GM18868 (cell line): ENCODE measurements around the gene TMEM225B.
"Not testable (repeated sequence)": the region's sequence is repeated elsewhere in the genome, so short reads cannot be mapped to it uniquely, and the experiment has no call there.

Experiments
- ATAC-seq: cut with Tn5 transposase; IDR thresholded peaks from one replicate; pipeline ENCODE4 v1.9.1; 2021; ENCODE audit warnings: mild to moderate bottlenecking, moderate library complexity; ENCODE audit not compliant: unreplicated experiment

The TMEM225B gene

GRCh38 chr7:99597762-99598501 lies at the start of gene TMEM225B:
Gene TMEM225B (plus strand): TSS chr7:99598267. CDS start chr7:99604389, 6,122 bp downstream.
- no peak for ATAC-seq

DNA sequence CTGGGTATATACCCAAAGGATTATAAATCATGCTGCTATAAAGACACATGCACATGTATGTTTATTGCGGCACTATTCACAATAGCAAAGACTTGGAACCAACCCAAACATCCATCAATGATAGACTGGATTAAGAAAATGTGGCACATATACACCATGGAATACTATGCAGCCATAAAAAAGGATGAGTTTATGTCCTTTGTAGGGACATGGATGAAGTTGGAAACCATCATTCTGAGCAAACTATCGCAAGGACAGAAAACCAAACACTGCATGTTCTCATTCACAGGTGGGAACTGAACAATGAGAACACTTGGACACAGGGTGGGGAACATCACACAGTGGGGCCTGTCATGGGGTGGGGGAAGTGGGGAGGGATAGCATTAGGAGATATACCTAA lies 48.5 kb upstream of the TMEM225B start:
- ATAC-seq = not testable (repeated sequence)

DNA sequence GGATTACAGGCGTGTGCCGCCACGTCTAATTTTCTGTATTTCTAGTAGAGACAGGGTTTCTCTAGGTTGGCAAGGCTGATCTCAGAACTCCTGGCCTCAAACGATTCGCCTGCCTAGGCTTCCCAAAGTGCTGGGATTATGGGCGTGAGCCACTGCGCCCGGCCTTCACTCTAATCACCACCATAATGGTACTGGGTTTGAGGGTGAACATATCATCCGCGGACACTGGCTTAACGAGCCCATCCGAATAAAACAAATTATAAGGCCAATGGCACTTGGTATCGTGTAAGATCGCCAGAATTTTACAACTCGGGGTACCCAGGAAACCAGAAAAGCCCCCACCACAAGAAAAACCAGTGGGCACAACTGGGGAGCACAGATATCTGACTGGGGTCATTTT lies 46.7 kb upstream of the TMEM225B start:
- ATAC-seq = no peak

GRCh38 chr7:99551767-99552463 lies 46.2 kb upstream of the TMEM225B start, which contains the start of gene FAM200A:
Gene FAM200A (minus strand): TSS chr7:99552114. CDS start chr7:99548407, 3,707 bp downstream.
- ATAC-seq = peak; percentile 98

GRCh38 chr7:99553039-99553438 lies 45.0 kb upstream of the TMEM225B start:
- ATAC-seq = no peak

- ATAC-seq = no peak
Measured at GRCh38 chr7:99554939-99555338, 43.1 kb upstream of the TMEM225B start.

GRCh38 chr7:99557196-99557607 lies 40.9 kb upstream of the TMEM225B start:
- no peak for ATAC-seq

GRCh38 chr7:99557940-99558305 lies 40.1 kb upstream of the TMEM225B start:
- peak; percentile 41 for ATAC-seq

DNA sequence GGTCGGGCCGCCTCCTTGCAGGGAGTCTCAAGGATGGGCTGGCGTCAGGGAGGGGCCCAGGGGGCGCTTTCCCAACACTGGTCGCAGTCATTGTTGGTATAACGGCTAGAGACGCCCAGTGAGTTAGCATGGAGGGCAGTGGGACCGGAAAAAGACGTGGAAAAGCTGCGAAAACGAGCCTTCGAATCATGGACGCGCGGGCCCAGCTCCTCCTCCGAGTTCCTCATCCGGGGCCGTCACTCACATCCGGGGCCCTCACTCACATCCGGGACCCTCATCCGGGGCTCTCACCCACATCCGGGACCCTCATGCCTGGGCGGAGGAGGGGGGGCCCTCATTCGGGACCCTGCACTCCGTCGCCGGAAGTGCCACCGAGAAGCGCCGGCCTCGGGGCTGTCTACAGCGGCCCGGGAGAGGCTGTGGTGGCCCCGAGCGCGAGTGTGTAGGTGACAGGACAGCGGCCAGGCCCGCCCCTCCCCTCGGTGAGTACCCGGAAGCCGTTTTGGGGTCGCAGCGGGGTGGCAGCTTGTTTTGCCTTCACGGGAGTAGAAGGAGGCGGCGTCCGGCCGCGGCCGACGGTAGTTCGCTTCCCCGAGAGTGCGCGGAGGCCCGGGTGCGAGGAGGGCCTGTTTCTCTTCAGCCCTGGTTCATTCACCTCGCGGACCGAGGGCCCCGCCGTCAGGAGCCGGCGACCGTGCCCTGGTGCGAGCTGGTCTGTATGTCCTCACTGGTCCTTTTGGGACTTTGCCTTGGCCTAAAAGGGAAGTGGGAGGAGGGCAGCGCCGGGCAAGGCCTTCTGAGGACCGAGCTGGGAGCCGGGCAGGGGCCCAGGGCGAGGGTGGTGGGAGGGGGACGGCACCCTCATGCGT lies 39.5 kb upstream of the TMEM225B start, which contains the start of gene ZNF655:
Gene ZNF655, plus strand, starts transcription at position 337 of the 869 bp plus-strand sequence. CDS start 1,918 bp downstream, outside the sequence.
- ATAC-seq = peak; percentile 89

GRCh38 chr7:99559175-99559915 lies 38.7 kb upstream of the TMEM225B start:
- ATAC-seq = no peak

DNA sequence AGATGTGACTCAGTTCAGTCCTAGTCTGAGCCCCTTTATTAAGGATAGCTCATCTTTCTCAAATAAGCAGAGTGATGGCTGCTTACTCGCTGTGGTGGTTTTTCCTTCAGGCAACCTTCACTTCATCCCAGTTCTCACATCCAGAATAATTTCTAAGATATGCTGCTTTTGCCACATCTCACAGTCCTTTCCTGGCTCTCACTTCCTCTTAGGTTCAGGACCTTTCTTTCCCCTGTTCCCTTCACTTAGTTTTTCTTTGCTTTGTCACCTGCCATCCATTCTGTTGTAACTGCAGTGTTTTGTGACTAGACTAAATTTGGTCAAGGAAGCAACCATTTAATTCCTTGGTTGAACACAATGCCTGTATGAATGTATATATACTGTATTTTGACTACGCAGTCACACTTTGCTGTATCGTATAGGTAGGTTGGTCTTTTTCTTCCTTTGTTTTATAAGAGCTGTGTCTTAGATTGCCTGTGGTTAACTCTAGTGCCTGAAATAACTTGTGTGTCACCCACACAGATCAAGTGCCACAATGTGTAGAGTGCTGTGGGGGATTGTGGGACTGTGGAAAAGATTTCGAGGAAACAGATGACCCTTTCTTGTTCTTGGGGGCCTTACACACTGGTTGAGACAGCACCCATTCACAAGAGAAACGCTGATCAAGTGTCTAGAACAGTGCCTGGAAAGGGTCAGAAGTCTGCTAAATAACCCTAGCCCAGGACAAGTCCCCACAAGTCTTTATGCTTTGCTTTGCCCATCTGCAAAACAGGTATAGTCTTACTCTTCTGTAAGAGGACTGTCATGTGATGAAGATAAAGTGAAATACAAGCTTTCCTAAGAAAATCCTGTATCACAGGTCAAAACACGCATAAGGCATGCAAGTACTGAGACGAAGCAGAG lies 37.0 kb upstream of the TMEM225B start:
- no peak for ATAC-seq

DNA sequence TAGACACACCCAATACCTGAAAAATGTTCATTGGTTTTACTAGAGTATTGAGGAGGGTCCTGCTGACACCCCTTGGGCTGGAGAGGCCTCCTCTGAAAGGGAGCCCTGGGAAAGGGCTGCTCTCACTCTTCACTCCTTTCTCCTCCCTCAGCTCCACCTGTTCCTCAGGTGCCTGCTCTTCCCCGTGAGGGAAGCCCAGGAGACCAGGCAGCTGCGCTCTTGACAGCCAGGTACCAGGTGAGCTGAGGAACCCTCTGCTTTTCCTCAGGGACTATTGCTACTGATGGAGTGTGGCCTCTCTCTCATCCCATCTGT lies 36.4 kb upstream of the TMEM225B start:
- ATAC-seq = no peak

DNA sequence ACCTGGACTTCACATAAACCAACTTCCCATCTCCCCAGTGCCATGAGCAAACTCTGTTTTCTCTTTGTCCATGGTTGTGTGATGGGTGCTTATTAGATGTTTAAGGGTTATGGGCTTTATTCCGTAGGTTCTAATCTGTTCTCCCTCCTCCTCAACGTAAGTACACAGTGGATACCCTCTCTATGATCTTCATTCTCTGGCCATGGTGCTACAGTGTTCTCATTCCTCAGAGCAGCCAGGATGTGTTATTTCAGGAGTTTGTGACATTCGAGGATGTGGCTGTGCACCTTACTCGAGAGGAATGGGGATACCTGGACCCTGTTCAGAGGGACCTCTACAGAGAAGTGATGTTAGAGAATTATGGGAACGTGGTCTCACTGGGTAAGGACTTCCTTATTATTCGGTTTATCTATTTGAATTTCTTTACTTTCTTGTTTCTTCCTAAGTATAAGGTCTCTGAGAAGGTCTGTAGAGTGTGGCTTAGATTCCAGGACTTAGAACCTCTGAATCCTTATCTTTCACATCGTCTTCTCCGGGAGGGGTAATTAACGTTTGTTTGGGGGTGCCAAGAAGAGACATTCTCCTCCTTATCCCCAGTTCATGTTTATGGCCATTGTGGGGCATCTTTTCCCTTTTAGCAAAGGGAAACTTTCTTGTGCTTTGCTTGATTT lies 35.8 kb upstream of the TMEM225B start:
- no peak for ATAC-seq

DNA sequence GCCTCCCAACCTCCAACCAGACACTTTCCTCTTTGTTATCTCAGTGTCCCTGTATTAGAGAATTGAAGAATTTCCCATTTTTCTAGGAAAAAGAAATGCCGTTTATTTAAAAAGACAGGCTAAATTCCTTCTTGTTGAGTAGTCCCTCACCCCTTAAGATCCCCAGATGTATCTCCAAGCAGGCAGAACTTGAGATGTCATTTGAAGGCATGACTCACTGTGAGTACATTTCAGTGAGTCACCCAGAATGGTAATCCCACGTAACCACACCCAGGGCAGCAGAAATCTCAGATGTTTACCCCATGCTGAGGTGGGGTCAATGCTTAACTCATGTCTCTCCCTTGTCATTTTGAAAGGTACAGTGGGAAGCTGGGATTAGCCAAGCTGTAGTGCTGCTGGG lies 35.2 kb upstream of the TMEM225B start:
- no peak for ATAC-seq

DNA sequence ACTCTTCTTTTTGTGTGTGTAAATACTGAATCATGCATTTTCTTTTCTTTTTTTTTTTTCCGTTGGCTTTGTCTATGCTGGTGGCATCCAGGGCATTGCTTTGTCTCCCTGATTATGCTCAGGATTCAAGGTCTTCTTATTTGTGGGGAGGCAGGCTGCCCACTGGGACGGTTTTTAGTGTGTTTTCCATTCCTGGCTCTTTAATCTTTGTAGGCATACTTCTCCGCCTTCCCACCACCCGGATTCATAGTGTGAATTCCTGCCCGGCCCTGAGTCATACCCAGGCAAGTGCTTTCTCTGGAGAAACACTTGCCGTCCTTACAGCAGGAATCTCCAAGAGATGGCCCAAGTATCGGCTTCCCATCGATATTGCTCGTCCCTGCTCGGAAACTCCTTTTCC lies 34.4 kb upstream of the TMEM225B start:
- no peak for ATAC-seq

- ATAC-seq = not testable (repeated sequence)
Measured at GRCh38 chr7:99568770-99569169, 29.3 kb upstream of the TMEM225B start.

GRCh38 chr7:99571768-99572167 lies 26.3 kb upstream of the TMEM225B start:
- ATAC-seq = no peak

- ATAC-seq = no peak
Measured at GRCh38 chr7:99573257-99573656, 24.8 kb upstream of the TMEM225B start.

GRCh38 chr7:99576251-99576650 lies 21.8 kb upstream of the TMEM225B start:
- ATAC-seq = no peak
